HepG2 (cell line): ENCODE measurements around the gene MNX1. TPM values are rescaled to one million over a fixed set of nuclear protein-coding genes. Genes with fewer than 3 reads are reported as not detected.

ENCODE experiments used
- ADNP ChIP-seq: sonication (generic); formaldehyde crosslinking; IDR thresholded peaks from 2 replicates; pipeline ENCODE4 v1.4.0; 2020; ENCODE audit warnings: missing genetic modification reagents
- KAT2B ChIP-seq: fragments of 150-350 bp; IDR thresholded peaks from 2 replicates; pipeline ENCODE4 v1.6.1; 2014; ENCODE audit warnings: low read depth, low read length, borderline replicate concordance
- MED13 ChIP-seq: sonication (generic); formaldehyde crosslinking; IDR thresholded peaks from 2 replicates; pipeline ENCODE4 v1.5.0; 2020; ENCODE audit warnings: missing genetic modification reagents
- MZF1 ChIP-seq: sonication (generic); formaldehyde crosslinking; IDR thresholded peaks from 2 replicates; pipeline ENCODE4 v1.8.1; 2023; ENCODE audit warnings: mild to moderate bottlenecking, missing genetic modification reagents, borderline replicate concordance
- RAD51 ChIP-seq: fragments of 450-650 bp; IDR thresholded peaks from 2 replicates; pipeline ENCODE4 v1.6.1; 2016; ENCODE audit warnings: borderline replicate concordance
- SMARCE1 ChIP-seq: fragments of 450-650 bp; IDR thresholded peaks from 2 replicates; pipeline ENCODE4 v1.6.1; 2017; ENCODE audit warnings: borderline replicate concordance
- polyA plus RNA-seq, 8 experiments: library from polyadenylated mRNA; depleted of rRNA in 3 of 8; stranded (reverse) in 7 of 8; unstranded in 1 of 8; fragments of >200 nt; fragmentation: Illumina TruSeq in 4 of 8; extraction: Trizol in 4 of 8; gene quantifications; 2 replicates each; pipeline versions ENCODE4 v1.2.1 to v1.2.3, GENCODE V29; 2011 to 2016; ENCODE audit warnings: low read depth in 4 of 8, missing spikeins in 1 of 8, mixed read lengths in 1 of 8; ENCODE audit not compliant: insufficient read depth in 1 of 8
- total RNA-seq, 5 experiments: library from RNA; depleted of rRNA; stranded (reverse); fragments of >200 nt; fragmentation: Illumina TruSeq; extraction: Trizol; gene quantifications; 2 replicates each; pipeline ENCODE4 v1.2.3, GENCODE V29; 2016; ENCODE audit warnings: low read depth in 1 of 5
- TF ChIP-seq, protein P1 (sequence below): sonication (generic); formaldehyde crosslinking; IDR thresholded peaks from 2 replicates; pipeline ENCODE4 v1.4.0; 2020; ENCODE audit warnings: missing genetic modification reagents
- TF ChIP-seq, protein P2 (sequence below): sonication (generic); formaldehyde crosslinking; IDR thresholded peaks from 2 replicates; pipeline ENCODE4 v1.4.0; 2020; ENCODE audit warnings: missing genetic modification reagents, borderline replicate concordance
- TF ChIP-seq, protein P3 (sequence below): sonication (generic); formaldehyde crosslinking; IDR thresholded peaks from 2 replicates; pipeline ENCODE4 v1.4.0; 2020; ENCODE audit warnings: missing genetic modification reagents; ENCODE audit errors: not compliant biosample characterization
- TF ChIP-seq, protein P4 (sequence below): sonication (generic); formaldehyde crosslinking; IDR thresholded peaks from 2 replicates; pipeline ENCODE4 v1.8.0; 2022; ENCODE audit warnings: missing genetic modification reagents, mild to moderate bottlenecking, borderline replicate concordance
- TF ChIP-seq, protein P5 (sequence below): sonication (generic); formaldehyde crosslinking; IDR thresholded peaks from 2 replicates; pipeline ENCODE4 v1.4.0; 2020; ENCODE audit warnings: missing genetic modification reagents, borderline replicate concordance

The MNX1 gene
- total and polyA plus RNA-seq, 2 of the 13 experiments (the other 11 are each of a cell fraction or from before 2014, with no cell fraction given), result 0.94 to 6.1 TPM

GRCh38 chr7:156988343-156989185 is 21.9 kb downstream of the MNX1 start (continued):
- TF ChIP-seq, protein P1, sequence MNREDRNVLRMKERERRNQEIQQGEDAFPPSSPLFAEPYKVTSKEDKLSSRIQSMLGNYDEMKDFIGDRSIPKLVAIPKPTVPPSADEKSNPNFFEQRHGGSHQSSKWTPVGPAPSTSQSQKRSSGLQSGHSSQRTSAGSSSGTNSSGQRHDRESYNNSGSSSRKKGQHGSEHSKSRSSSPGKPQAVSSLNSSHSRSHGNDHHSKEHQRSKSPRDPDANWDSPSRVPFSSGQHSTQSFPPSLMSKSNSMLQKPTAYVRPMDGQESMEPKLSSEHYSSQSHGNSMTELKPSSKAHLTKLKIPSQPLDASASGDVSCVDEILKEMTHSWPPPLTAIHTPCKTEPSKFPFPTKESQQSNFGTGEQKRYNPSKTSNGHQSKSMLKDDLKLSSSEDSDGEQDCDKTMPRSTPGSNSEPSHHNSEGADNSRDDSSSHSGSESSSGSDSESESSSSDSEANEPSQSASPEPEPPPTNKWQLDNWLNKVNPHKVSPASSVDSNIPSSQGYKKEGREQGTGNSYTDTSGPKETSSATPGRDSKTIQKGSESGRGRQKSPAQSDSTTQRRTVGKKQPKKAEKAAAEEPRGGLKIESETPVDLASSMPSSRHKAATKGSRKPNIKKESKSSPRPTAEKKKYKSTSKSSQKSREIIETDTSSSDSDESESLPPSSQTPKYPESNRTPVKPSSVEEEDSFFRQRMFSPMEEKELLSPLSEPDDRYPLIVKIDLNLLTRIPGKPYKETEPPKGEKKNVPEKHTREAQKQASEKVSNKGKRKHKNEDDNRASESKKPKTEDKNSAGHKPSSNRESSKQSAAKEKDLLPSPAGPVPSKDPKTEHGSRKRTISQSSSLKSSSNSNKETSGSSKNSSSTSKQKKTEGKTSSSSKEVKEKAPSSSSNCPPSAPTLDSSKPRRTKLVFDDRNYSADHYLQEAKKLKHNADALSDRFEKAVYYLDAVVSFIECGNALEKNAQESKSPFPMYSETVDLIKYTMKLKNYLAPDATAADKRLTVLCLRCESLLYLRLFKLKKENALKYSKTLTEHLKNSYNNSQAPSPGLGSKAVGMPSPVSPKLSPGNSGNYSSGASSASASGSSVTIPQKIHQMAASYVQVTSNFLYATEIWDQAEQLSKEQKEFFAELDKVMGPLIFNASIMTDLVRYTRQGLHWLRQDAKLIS, result no peak
- TF ChIP-seq MZF1, result 0 out of 2 replicates have a peak, but pooled peaks have one; percentile 29
- TF ChIP-seq, protein P2, sequence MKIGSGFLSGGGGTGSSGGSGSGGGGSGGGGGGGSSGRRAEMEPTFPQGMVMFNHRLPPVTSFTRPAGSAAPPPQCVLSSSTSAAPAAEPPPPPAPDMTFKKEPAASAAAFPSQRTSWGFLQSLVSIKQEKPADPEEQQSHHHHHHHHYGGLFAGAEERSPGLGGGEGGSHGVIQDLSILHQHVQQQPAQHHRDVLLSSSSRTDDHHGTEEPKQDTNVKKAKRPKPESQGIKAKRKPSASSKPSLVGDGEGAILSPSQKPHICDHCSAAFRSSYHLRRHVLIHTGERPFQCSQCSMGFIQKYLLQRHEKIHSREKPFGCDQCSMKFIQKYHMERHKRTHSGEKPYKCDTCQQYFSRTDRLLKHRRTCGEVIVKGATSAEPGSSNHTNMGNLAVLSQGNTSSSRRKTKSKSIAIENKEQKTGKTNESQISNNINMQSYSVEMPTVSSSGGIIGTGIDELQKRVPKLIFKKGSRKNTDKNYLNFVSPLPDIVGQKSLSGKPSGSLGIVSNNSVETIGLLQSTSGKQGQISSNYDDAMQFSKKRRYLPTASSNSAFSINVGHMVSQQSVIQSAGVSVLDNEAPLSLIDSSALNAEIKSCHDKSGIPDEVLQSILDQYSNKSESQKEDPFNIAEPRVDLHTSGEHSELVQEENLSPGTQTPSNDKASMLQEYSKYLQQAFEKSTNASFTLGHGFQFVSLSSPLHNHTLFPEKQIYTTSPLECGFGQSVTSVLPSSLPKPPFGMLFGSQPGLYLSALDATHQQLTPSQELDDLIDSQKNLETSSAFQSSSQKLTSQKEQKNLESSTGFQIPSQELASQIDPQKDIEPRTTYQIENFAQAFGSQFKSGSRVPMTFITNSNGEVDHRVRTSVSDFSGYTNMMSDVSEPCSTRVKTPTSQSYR, result peak; percentile 58; the same call in 1 of the 2 replicates
- TF ChIP-seq MED13 (CRISPR knock-in tag), result no peak
- no peak for TF ChIP-seq RAD51
- TF ChIP-seq, protein P3, sequence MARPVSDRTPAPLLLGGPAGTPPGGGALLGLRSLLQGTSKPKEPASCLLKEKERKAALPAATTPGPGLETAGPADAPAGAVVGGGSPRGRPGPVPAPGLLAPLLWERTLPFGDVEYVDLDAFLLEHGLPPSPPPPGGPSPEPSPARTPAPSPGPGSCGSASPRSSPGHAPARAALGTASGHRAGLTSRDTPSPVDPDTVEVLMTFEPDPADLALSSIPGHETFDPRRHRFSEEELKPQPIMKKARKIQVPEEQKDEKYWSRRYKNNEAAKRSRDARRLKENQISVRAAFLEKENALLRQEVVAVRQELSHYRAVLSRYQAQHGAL (CRISPR knock-in tag), result no peak
- TF ChIP-seq SMARCE1, result no peak
- TF ChIP-seq, protein P4, sequence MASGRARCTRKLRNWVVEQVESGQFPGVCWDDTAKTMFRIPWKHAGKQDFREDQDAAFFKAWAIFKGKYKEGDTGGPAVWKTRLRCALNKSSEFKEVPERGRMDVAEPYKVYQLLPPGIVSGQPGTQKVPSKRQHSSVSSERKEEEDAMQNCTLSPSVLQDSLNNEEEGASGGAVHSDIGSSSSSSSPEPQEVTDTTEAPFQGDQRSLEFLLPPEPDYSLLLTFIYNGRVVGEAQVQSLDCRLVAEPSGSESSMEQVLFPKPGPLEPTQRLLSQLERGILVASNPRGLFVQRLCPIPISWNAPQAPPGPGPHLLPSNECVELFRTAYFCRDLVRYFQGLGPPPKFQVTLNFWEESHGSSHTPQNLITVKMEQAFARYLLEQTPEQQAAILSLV (CRISPR knock-in tag), result no peak
- TF ChIP-seq, protein P5, sequence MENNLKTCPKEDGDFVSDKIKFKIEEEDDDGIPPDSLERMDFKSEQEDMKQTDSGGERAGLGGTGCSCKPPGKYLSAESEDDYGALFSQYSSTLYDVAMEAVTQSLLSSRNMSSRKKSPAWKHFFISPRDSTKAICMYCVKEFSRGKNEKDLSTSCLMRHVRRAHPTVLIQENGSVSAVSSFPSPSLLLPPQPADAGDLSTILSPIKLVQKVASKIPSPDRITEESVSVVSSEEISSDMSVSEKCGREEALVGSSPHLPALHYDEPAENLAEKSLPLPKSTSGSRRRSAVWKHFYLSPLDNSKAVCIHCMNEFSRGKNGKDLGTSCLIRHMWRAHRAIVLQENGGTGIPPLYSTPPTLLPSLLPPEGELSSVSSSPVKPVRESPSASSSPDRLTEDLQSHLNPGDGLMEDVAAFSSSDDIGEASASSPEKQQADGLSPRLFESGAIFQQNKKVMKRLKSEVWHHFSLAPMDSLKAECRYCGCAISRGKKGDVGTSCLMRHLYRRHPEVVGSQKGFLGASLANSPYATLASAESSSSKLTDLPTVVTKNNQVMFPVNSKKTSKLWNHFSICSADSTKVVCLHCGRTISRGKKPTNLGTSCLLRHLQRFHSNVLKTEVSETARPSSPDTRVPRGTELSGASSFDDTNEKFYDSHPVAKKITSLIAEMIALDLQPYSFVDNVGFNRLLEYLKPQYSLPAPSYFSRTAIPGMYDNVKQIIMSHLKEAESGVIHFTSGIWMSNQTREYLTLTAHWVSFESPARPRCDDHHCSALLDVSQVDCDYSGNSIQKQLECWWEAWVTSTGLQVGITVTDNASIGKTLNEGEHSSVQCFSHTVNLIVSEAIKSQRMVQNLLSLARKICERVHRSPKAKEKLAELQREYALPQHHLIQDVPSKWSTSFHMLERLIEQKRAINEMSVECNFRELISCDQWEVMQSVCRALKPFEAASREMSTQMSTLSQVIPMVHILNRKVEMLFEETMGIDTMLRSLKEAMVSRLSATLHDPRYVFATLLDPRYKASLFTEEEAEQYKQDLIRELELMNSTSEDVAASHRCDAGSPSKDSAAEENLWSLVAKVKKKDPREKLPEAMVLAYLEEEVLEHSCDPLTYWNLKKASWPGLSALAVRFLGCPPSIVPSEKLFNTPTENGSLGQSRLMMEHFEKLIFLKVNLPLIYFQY, result no peak
- no peak for TF ChIP-seq ADNP (CRISPR knock-in tag)
- TF ChIP-seq KAT2B, result no peak
